GM18511 (cell line): Measurements from ENCODE around the gene CRBN.
A peak's percentile ranks its signal among the peaks of the same experiment; 100 is the strongest.

Experiments used
- ATAC-seq: cut with Tn5 transposase; IDR thresholded peaks from one replicate; pipeline ENCODE4 v1.9.1; 2021; ENCODE audit warnings: mild to moderate bottlenecking, moderate library complexity; ENCODE audit not compliant: unreplicated experiment

CRBN gene

DNA sequence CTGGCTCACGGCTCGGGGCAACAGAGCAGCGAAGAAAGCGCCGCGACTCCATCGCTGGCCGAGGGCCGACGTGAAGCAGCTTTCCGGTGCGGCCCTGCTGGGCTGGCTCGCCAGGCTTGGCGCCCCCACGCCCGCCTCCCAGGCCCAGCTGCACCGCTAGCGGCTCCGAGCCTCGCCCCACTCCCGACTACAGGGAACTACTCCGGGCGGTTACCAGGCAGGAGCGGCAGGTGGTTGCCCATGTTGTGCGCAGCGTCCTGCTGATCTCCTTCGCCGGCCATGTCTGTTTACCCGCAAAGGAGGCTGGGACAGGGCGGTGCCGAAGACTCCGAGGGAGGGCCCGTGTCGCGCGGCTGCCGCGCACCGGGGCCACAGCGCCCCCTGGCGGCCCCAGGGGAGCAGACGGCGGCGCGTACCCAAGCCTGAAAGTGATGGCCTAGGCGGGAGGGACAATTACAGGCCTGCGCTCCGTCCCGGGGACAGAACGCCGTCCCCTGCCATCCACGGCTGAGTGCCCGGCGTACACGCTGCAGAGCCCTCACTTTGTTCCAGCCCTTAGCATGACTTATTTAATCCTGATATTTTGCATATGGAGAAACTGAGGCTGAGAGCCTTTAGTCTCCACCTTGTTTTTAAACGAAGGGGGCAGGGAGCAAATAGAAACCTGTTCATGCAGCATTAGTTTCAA, at the start of gene CRBN:
TSS of gene CRBN (minus strand) at position 285 of the 688 bp plus-strand sequence. CDS start at position 281, 4 bp downstream.
- peak; percentile 98 for ATAC-seq

DNA sequence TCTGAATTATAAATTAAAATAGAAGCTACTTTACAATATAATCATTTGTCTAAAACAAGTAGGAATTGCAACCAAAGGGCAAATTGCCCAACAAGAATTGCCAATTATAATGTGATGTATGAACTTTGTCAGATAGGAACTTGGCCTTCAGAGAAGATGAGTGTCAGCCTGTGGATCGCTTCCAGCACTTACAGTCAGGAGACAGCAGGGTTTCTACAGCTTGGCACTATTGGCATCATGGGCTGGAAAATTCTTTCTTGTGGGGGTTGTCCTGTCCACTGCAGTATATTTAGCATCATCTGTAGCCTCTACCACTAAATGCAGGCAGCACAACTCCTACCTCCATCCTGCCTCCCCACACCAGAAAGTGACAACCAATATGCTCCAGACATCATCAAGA, 48.1 kb upstream of the CRBN start:
- no peak for ATAC-seq

DNA sequence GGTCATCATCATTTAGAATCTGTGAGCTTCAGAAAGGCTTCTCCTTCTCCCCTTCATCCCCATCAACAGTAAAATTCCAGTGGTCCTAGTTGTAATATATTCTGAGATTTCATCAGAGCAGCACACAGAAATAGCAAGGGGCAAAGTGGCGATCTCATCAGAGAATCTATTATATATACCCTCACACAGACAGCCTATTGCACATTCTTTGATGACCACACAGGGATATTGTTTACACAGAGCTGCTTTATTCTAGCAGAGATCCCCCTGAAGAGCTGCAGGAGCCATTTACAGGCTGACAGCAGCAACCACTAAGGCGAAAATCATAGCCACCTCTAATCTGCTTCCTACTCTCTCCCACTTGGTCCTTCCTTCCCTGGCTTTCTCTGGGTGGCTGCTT, 42.0 kb upstream of the CRBN start:
- ATAC-seq: no peak

- ATAC-seq: no peak
Observed at GRCh38 chr3:3216401-3216800, 36.9 kb upstream of the CRBN start.

- ATAC-seq: no peak
Observed at GRCh38 chr3:3212781-3213440, 33.4 kb upstream of the CRBN start.

DNA sequence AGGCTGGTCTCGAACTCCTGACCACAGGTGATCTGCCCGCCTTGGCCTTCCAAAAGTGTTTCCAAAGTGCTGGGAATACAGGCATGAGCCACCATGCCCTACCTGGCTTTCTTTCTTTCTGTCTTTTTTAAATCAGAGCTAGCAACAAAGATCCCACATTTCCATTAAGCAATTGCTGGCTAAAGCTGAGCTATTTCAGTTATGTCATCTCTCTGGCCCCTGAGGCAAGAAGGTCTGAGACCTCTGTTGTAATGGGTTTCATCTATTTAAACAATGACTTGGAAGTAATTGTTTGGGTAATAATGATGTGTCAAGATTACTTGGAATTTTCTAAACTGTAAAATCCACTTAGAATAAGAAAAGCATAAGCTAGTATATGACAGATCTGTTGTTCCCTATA, 30.2 kb upstream of the CRBN start:
- ATAC-seq: no peak

DNA sequence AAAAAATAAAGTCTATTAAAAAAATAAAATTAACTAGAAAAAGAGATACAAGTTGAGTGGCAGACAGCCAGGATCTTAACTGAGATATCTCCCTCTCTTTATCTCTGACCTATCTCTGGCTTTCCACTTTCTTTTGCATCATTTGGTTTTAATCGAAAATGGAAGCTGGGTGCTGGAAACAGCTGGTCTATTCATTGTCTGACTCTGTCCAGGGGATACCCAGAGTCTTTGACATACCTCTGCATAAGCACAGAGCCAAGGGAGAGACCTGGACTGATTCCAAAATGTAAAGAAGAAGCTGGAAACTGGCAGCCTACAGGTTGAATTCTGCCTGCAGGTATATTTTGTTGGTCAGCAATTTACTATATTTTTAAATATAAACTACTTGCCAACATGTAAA, 29.6 kb upstream of the CRBN start:
- ATAC-seq: no peak

DNA sequence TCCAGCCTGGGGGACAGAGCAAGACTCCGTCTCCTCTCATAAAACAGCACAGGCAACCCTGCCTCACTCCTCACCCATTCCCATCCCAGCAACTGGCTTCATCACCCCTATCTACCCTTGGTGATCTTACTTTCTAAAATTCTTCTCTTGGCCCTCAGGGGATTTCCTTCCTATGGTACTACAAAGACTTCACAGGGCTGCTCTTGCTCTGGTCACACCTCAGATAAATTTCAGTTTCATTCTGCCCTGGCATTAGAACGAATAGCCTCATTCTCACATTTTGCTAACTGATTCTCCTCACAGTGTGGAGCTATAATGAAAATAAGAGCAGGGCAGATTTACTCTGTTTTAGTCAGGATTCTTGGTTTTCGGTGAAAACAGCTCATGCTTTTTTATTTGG, 22.1 kb upstream of the CRBN start:
- ATAC-seq: peak; percentile 93

- ATAC-seq: peak; percentile 67
Observed at GRCh38 chr3:3200632-3201212, 21.2 kb upstream of the CRBN start.

DNA sequence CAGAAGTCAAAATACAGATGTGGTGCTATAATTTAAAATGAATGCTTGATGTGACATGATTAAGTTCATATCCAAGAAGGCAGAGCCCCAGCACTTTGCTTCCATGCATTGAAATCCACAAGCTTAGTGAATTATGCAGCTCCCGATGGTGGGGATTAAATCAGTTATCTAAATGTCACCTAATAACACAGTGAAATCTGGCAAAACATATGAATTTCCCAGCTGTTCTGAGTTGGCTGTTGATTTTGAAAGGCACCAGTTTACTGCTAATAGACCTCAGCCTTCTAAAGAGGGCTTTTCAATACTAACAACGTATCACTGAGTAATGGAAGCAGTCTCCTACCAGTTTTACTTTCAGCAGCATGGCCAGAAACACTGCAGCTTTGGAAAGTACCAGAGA, 19.8 kb upstream of the CRBN start:
- ATAC-seq: no peak

DNA sequence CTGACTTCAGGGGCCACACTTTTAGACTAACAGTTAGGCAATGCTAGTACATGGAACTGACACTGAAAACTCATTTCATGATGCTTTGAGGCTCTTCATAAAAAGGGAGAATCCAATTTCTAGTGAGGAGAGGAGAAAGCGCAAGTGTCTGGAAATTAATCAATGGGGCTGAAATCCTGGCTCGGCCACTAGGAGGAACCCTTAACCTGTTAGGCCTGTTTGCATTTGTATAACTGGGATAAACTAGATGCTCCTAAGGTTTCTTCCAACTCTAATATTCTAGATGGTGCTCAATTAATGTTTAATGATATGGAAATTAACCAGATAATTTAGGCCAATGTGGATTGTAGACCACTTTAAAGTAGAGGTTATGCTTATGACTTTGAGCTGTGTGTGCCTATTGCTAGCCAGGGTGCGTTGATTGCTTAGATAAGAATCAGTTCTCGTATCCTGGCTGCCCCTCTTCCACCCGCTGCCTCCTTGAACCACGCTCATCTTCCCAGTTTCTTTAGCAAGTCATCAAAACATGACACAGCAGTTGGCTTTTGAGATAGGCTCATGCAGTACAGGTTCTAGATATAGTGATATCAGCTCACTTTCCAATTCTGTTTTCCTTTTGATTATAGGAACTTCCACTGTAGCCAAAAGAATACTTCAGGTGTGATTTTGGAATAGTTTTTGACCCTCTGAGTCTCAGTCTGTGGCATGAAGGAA, 16.8 kb upstream of the CRBN start:
- no peak for ATAC-seq

DNA sequence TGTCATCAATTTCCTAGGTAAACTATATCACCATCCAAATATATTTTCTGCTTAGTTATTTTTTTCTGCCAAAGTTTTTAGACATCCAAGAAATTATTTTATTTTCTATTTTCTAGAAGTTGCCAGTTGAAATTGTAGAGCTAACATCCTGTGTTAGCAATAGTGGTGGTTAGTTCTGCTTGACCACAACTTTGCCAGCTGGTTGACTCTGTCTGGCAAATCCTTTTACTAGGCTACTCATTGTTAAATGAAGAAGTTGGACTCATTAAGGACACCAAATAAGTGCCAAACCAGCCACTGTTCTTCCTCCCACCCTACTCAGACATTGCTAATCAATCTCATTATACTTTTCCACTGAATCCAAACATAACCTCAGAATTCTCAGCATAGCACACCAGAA, 15.4 kb upstream of the CRBN start:
- no peak for ATAC-seq

- ATAC-seq: no peak
Observed at GRCh38 chr3:3192286-3192675, 12.8 kb upstream of the CRBN start.

GRCh38 chr3:3191675-3192285, 12.3 kb upstream of the CRBN start:
- no peak for ATAC-seq

- no peak for ATAC-seq
Observed at GRCh38 chr3:3189961-3190360, 10.5 kb upstream of the CRBN start.

DNA sequence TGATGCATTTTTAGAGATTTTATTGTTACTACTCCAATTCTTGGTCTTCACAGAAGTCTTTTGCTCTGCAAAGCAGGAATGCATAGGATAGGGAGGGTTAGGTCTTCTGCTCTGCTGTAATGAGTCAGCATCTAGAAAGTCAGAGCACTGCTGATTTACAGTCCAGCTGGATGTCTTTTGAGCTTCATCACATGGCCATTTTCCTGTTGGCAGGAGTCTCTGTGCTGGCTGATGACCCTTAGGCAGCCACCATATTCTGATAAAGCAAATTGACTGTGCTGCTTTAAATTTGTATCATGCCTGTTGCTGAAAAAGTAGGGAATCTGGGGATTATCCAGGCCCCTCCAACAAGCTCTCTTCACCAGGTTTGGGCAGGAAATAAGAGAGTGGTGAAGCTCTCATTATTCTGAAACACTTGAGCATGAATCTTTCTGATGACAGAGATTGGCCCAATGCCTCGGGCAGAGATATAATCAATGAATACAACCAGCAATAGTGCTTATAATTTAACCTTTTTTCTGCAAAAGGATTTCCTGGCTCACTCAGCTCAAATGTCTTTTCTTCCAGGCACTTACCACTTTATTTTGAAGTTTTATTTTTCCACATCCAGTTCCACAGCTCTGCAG, 9.7 kb upstream of the CRBN start:
- ATAC-seq: no peak

DNA sequence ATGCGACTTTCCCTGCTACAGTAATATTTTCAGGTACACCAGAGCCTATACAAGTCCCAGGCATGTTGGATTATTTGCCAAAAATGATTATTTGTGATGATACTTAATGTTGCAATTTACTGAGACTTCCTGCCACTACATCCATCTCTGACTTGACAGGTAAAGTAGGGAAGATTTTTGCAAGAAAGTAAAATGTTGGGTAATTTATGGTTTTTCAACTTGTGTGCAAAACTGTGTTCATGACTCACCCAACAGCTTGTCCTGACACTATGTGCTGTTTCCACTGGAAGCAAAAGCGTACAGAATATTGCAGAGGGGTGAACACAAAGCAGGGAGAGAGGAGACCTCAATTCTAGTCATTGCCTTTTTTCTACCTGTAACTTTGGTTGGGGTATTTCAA, 5.4 kb upstream of the CRBN start:
- no peak for ATAC-seq

GRCh38 chr3:3180456-3180855, 965 bp upstream of the CRBN start:
- ATAC-seq: no peak

DNA sequence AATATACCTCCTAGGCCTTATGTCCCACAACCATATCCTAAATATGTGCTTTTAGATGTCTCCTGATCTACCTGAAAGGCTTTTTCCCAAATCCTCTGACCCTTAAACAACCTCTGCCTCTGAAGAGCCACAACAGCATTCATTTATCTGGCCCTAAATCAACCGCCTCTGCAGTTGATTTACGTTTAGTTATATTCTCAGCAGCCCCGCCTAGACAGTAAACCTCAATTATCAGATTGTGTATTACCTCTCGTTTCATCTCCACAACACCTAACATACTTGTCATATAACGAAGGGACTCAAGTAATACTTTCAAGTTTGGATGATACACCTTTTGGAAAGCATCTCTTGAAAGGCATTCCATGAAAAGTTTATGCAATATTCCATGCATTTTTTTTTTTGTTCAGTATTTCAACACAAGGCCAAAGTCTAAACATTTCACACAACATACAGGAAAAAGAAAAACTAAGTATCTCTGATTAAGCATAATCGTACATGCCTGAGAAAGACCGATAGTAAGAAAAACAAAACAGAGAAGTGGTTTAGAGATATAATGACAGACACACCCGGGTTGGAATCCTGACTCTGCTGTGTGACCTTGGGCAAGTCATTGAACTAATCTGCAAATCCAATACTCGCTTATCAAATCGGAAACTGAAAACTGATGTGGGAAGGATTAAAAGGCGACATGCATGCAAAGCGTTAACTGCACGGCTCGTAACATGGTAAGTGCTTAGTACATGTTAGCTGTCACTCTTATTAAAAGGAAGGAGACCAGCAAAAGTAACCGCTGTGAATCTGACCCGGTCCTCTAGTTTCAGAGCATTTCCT, 778 bp downstream of the CRBN start:
- ATAC-seq: peak; percentile 11

GRCh38 chr3:3177861-3178497, 1.5 kb downstream of the CRBN start:
- no peak for ATAC-seq
